Ishikawa (cell line): ENCODE data around the gene RFNG.

Source experiments
- CEBPB ChIP-seq: IDR thresholded peaks from 2 replicates; pipeline ENCODE4 v1.6.1; 2012
- CREB1 ChIP-seq: IDR thresholded peaks from 2 replicates; pipeline ENCODE4 v1.6.1; 2012; ENCODE audit warnings: low read depth
- EGR1 ChIP-seq: IDR thresholded peaks from 2 replicates; pipeline ENCODE4 v1.6.1; 2012
- EP300 ChIP-seq: IDR thresholded peaks from 2 replicates; pipeline ENCODE4 v1.6.1; 2012; ENCODE audit warnings: borderline replicate concordance
- FOXM1 ChIP-seq: IDR thresholded peaks from 2 replicates; pipeline ENCODE4 v1.6.1; 2012; ENCODE audit warnings: low read depth, borderline replicate concordance
- MAX ChIP-seq: IDR thresholded peaks from 2 replicates; pipeline ENCODE4 v1.6.1; 2012
- NFIC ChIP-seq: IDR thresholded peaks from 2 replicates; pipeline ENCODE4 v1.6.1; 2012
- RAD21 ChIP-seq: IDR thresholded peaks from 2 replicates; pipeline ENCODE4 v1.6.1; 2012; ENCODE audit warnings: low read depth
- TAF1 ChIP-seq: IDR thresholded peaks from 2 replicates; pipeline ENCODE4 v1.6.1; 2012; ENCODE audit warnings: low read depth, mild to moderate bottlenecking
- TCF12 ChIP-seq: IDR thresholded peaks from 2 replicates; pipeline ENCODE4 v1.6.1; 2012; ENCODE audit warnings: low read depth
- TEAD4 ChIP-seq: IDR thresholded peaks from 2 replicates; pipeline ENCODE4 v1.6.1; 2012
- USF1 ChIP-seq: IDR thresholded peaks from 2 replicates; pipeline ENCODE4 v1.6.1; 2012
- YY1 ChIP-seq: IDR thresholded peaks from 2 replicates; pipeline ENCODE4 v1.6.1; 2012; ENCODE audit warnings: low read depth
- ZBTB7A ChIP-seq: IDR thresholded peaks from 2 replicates; pipeline ENCODE4 v1.6.1; 2012; ENCODE audit warnings: low read depth
- TF ChIP-seq, protein P1 (sequence below): IDR thresholded peaks from 2 replicates; pipeline ENCODE4 v1.6.1; 2012; ENCODE audit warnings: low read depth, mild to moderate bottlenecking

RFNG gene

GRCh38 chr17:82086941-82087906 lies 35.6 kb upstream of the RFNG start:
- TF ChIP-seq EGR1 (no peak), TCF12 (no peak), TEAD4 (no peak), NFIC (no peak), EP300 (no peak), CEBPB (no peak), MAX (no peak), CREB1 (no peak), RAD21 (no peak), YY1 (no peak), ZBTB7A (no peak), FOXM1 (no peak), USF1 (no peak), TAF1 (no peak)
- TF ChIP-seq, protein P1, sequence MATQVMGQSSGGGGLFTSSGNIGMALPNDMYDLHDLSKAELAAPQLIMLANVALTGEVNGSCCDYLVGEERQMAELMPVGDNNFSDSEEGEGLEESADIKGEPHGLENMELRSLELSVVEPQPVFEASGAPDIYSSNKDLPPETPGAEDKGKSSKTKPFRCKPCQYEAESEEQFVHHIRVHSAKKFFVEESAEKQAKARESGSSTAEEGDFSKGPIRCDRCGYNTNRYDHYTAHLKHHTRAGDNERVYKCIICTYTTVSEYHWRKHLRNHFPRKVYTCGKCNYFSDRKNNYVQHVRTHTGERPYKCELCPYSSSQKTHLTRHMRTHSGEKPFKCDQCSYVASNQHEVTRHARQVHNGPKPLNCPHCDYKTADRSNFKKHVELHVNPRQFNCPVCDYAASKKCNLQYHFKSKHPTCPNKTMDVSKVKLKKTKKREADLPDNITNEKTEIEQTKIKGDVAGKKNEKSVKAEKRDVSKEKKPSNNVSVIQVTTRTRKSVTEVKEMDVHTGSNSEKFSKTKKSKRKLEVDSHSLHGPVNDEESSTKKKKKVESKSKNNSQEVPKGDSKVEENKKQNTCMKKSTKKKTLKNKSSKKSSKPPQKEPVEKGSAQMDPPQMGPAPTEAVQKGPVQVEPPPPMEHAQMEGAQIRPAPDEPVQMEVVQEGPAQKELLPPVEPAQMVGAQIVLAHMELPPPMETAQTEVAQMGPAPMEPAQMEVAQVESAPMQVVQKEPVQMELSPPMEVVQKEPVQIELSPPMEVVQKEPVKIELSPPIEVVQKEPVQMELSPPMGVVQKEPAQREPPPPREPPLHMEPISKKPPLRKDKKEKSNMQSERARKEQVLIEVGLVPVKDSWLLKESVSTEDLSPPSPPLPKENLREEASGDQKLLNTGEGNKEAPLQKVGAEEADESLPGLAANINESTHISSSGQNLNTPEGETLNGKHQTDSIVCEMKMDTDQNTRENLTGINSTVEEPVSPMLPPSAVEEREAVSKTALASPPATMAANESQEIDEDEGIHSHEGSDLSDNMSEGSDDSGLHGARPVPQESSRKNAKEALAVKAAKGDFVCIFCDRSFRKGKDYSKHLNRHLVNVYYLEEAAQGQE, result no peak

DNA sequence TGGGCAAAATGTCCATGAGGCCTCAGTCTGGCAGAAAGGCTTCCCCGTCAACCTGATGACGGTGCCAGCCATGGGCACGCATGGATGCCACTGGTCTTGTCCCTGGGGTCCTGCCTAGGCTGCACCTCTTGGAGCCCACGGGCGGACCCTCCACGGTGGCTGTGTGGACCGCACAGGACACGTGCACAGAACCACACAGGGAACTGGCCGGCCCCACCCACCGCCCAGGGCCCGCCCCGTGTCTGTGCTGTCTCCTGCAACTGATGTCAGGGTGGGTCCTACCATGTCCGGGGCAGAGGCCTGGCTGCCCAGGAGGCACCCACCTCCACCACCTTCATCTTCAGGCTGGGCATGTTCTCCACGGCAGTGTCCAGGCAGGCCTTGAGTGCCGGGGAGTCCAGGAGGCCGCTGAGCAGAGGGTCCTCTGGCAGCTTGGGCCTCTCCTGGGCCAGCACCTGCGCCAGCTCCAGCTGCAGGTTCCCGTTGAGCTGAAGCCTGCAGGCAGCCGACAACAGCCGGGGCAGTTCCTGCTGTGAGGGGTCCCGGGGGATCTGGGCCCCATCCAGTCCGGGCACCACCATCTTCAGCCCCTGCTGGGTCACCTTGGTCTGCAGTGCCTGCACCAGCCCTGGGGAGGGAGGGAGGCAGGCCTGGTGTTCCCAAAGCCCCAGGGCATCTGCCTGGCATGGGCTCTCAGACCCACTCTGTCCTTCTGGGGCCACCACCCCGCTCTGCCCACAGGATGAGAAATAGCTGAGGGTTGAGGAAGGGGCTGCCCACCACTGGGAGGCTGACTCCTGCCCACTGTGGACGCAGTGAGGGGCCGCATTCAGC lies 34.5 kb upstream of the RFNG start:
- no peak for TF ChIP-seq TEAD4
- TF ChIP-seq ZBTB7A, result no peak
- TF ChIP-seq CREB1, result no peak
- TF ChIP-seq, protein P1, result no peak
- TF ChIP-seq TCF12, result no peak
- no peak for TF ChIP-seq USF1
- TF ChIP-seq NFIC, result no peak
- TF ChIP-seq RAD21, result no peak
- no peak for TF ChIP-seq MAX
- no peak for TF ChIP-seq YY1
- TF ChIP-seq TAF1, result no peak
- no peak for TF ChIP-seq EGR1
- no peak for TF ChIP-seq EP300
- TF ChIP-seq CEBPB, result no peak
- TF ChIP-seq FOXM1, result no peak

DNA sequence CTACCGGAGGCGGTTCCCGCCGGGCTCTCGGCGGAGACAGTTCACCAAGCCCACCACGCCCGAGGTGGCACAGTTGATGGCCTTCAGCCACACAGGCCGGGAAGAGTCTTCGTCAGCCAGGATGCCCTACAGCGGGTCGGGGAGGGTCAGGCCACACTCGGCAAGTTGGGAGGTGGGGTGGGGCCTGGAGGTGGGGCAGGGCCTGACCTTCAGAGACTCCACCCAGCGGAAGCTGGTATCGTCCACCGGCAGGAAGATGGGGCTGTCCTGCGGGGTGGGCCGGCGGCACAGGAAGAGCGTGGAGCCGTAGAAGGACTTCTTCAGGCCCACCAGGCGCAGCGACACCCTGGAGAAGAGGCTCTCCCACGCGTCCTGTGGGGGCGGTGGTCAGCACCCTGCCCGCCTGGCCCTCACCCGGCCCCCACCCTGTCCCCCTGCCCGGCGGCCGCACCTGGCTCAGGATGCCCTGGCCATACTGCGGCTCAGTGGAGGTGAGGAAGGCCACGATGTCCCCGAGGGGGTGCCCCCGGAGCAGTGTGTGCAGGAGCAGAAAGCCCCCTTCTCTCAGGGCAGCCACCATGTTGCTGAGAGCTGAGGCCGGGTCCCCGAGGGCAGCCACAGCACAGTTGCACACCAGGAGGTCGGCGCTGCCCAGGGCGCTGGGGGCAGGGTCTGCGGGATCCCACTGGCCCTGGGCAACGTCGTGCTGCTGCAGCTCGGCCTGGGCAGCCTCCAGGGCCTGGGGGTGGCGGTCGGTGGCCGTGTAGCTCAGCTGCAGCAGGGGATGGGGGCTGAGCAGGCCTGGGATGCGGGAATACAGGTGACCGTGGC lies 33.6 kb upstream of the RFNG start:
- TF ChIP-seq TEAD4 (no peak), ZBTB7A (0 out of 2 replicates have a peak, but pooled peaks have one; percentile 17)

- TF ChIP-seq YY1 (no peak), EGR1 (no peak), USF1 (no peak), CREB1 (no peak), TCF12 (no peak), MAX (no peak), TAF1 (no peak)
Measured at GRCh38 chr17:82084373-82085030, 32.9 kb upstream of the RFNG start.
